CD4-positive, alpha-beta memory T cell (primary cell): ENCODE results near the gene MAP7. TPM values are rescaled to one million over a fixed set of nuclear protein-coding genes. Genes with fewer than 3 reads are reported as not detected.

Experiments
- CTCF ChIA-PET: fragments of 350-600 bp; sonication (Branson Sonifier 250); formaldehyde crosslinking; loops from one replicate; lab custom pipeline; 2021; ENCODE audit warnings: inconsistent platforms; ENCODE audit not compliant: partially characterized antibody; lab: Charles Lee
- POLR2A ChIA-PET: fragments of 350-600 bp; sonication (Branson Sonifier 250); formaldehyde crosslinking; loops from one replicate; lab custom pipeline; 2021; ENCODE audit not compliant: partially characterized antibody; lab: Charles Lee
- DNase-seq, 5 donors: peaks; one replicate each; pipeline versions ENCODE4 v3.0.0 to v3.0.0-alpha.2; 2020 to 2022; ENCODE audit warnings: mixed read lengths in 1 of 5
- H3K27ac ChIP-seq: one replicate; pipeline ENCODE4 v1.7.0; 2013; ENCODE audit warnings: low read depth, low read length
- H3K27me3 ChIP-seq: 2 replicates; pipeline ENCODE4 v1.7.0; 2013; ENCODE audit warnings: mild to moderate bottlenecking, low read length, moderate library complexity; ENCODE audit not compliant: insufficient read depth
- H3K36me3 ChIP-seq: 2 replicates; pipeline ENCODE4 v1.7.0; 2013; ENCODE audit warnings: mild to moderate bottlenecking, low read length, moderate library complexity; ENCODE audit not compliant: insufficient read depth
- H3K4me1 ChIP-seq: 2 replicates; pipeline ENCODE4 v1.7.0; 2013; ENCODE audit warnings: mild to moderate bottlenecking, low read length, moderate library complexity; ENCODE audit not compliant: insufficient read depth
- H3K4me3 ChIP-seq, 2 donors: one replicate each; pipeline ENCODE4 v1.7.0; 2013; ENCODE audit warnings: low read length in 2 of 2, mild to moderate bottlenecking in 1 of 2
- H3K9me3 ChIP-seq, 2 donors: one replicate each; pipeline ENCODE4 v1.7.0; 2013; ENCODE audit warnings: low read length in 2 of 2, control low read depth in 1 of 2; ENCODE audit not compliant: control insufficient read depth in 1 of 2
- H3K27ac Mint-ChIP-seq, 7 donors: one replicate each; pipeline ENCODE4 v1.8.0; 2020 to 2021; ENCODE audit warnings: mixed read lengths in 7 of 7, mild to moderate bottlenecking in 6 of 7, inconsistent platforms in 3 of 7, moderate library complexity in 3 of 7
- H3K27me3 Mint-ChIP-seq, 2 donors: one replicate each; pipeline ENCODE4 v1.8.0; 2020 to 2021; ENCODE audit warnings: mixed read lengths in 2 of 2
- H3K36me3 Mint-ChIP-seq, 2 donors: one replicate each; pipeline ENCODE4 v1.8.0; 2020 to 2021; ENCODE audit warnings: mixed read lengths in 2 of 2, inconsistent platforms in 1 of 2, mild to moderate bottlenecking in 1 of 2
- H3K4me1 Mint-ChIP-seq, 4 donors: one replicate each; pipeline ENCODE4 v1.8.0; 2020 to 2021; ENCODE audit warnings: mixed read lengths in 4 of 4, mild to moderate bottlenecking in 1 of 4
- H3K4me3 Mint-ChIP-seq, 8 donors: one replicate each; pipeline ENCODE4 v1.8.0; 2020 to 2021; ENCODE audit warnings: mixed read lengths in 8 of 8, mild to moderate bottlenecking in 7 of 8, moderate library complexity in 6 of 8, inconsistent platforms in 3 of 8
- H3K9me3 Mint-ChIP-seq, 8 donors: one replicate each; pipeline ENCODE4 v1.8.0; 2020 to 2021; ENCODE audit warnings: mixed read lengths in 8 of 8, mild to moderate bottlenecking in 5 of 8, inconsistent platforms in 3 of 8, moderate library complexity in 1 of 8
- intact Hi-C: fragments of 100-400 bp; cut with micrococcal nuclease; formaldehyde crosslinking; loops from one replicate; pipeline ENCODE4 v1.15.1; 2023
- polyA plus RNA-seq, 2 donors: library from polyadenylated mRNA; unstranded; fragments of 300-500 nt; fragmentation: Illumina TruSeq; gene quantifications; one replicate each; pipeline ENCODE4 v1.2.3, GENCODE V29; 2021
- total RNA-seq, 2 experiments: library from RNA; stranded (reverse); gene quantifications; one replicate each; pipeline ENCODE4 v1.2.3, GENCODE V29; 2021

The MAP7 gene
- total RNA-seq (under 1 TPM; 0.55 to 0.69 TPM), polyA plus RNA-seq (1 to 10 TPM in 1 of 2 donors, under 1 TPM in 1; 0.60 to 1.5 TPM)

- no peaks in the 10 kb centered on the region for H3K9me3 Mint-ChIP-seq
- POLR2A ChIA-PET = interaction anchor here (2.5 kb wide), 1 partner anchor 261 kb away, joined by 10 read pairs; the partner anchor contains the start of gene BCLAF1
- Histone ChIP-seq H3K36me3 (no peaks in the 10 kb centered on the region), H3K27me3 (peaks cover 14% of the 10 kb centered on the region), H3K4me1 (peaks cover 13% of the 10 kb centered on the region), H3K27ac (no peak within 1 kb of the TSS), H3K9me3 (no peaks in the 10 kb centered on the region), H3K4me3 (peak within 1 kb of the TSS in 1 of 2 donors; percentile 54)
- peak; percentile 56 to 75 (median 68) for DNase-seq
- CTCF ChIA-PET = interaction anchor here (0.7 to 5.6 kb wide), 6 partner anchors 9 to 331 kb away, joined by 3 to 56 read pairs (median 4); no protein-coding TSS in a partner anchor
- intact Hi-C loops = loop anchor here (2.0 to 10.0 kb wide), 2 partner anchors 1056 to 1100 kb away; partner anchors contain the start of gene AHI1
- peak within 1 kb of the TSS; percentile 65 to 81 (median 76) for H3K4me3 Mint-ChIP-seq
- H3K36me3 Mint-ChIP-seq = peaks cover 6% of the 10 kb centered on the region in 2 donors
- H3K4me1 Mint-ChIP-seq = peaks cover 1 to 14% (median 9%) of the 10 kb centered on the region in 4 donors
- H3K27me3 Mint-ChIP-seq = peaks cover 16 to 21% of the 10 kb centered on the region in 2 donors
- H3K27ac Mint-ChIP-seq = peak within 1 kb of the TSS in 6 of 7 donors; percentile 36 to 73 (median 52)
These were observed at the start of gene MAP7 for GRCh38 chr6:136550330-136551071. Gene MAP7, minus strand, starts transcription at chr6:136550422. Its CDS starts 14 bp downstream, at chr6:136550408.

GRCh38 chr6:136599329-136600011 lies 49.2 kb upstream of the MAP7 start:
- Histone ChIP-seq H3K4me1 (peaks cover 10% of the 10 kb centered on the region), H3K4me3 (no peak overlapping the region), H3K36me3 (peaks cover 14% of the 10 kb centered on the region), H3K27ac (no peak overlapping the region), H3K27me3 (no peaks in the 10 kb centered on the region), H3K9me3 (no peaks in the 10 kb centered on the region)
- no peak for DNase-seq
- peak overlapping the region in 1 of 7 donors; percentile 68 for H3K27ac Mint-ChIP-seq
- H3K27me3 Mint-ChIP-seq = no peaks in the 10 kb centered on the region
- no peaks in the 10 kb centered on the region for H3K9me3 Mint-ChIP-seq
- ChIA-PET CTCF (interaction anchor here (1.9 kb wide), 1 partner anchor 45 kb away, joined by 6 read pairs; no protein-coding TSS in a partner anchor), POLR2A (interaction anchor here (1.0 kb wide), 1 partner anchor 35 kb away, joined by 3 read pairs; no protein-coding TSS in a partner anchor)
- intact Hi-C loops = loop anchor here (10.0 kb wide), 1 partner anchor 325 kb away; the partner anchor contains the start of gene SLC35D3
- H3K4me1 Mint-ChIP-seq = peaks cover 14 to 20% (median 15%) of the 10 kb centered on the region in 4 donors
- peaks cover 49 to 50% of the 10 kb centered on the region in 2 donors for H3K36me3 Mint-ChIP-seq
- no peak overlapping the region for H3K4me3 Mint-ChIP-seq

- peaks cover 10% of the 10 kb centered on the region for H3K36me3 ChIP-seq
- no peaks in the 10 kb centered on the region for H3K27me3 Mint-ChIP-seq
- no peak overlapping the region for H3K4me3 Mint-ChIP-seq
- ChIA-PET POLR2A (no interaction called here), CTCF (interaction anchor here (1.7 kb wide), 1 partner anchor 9 kb away, joined by 7 read pairs; no protein-coding TSS in a partner anchor)
- no peaks in the 10 kb centered on the region for H3K9me3 ChIP-seq
- H3K27me3 ChIP-seq = no peaks in the 10 kb centered on the region
- H3K4me3 ChIP-seq = no peak overlapping the region
- intact Hi-C loops = no loop called here
- peak overlapping the region in 2 of 7 donors; percentile 36 to 75 for H3K27ac Mint-ChIP-seq
- H3K36me3 Mint-ChIP-seq = peaks cover 50 to 54% of the 10 kb centered on the region in 2 donors
- no peak overlapping the region for H3K27ac ChIP-seq
- H3K4me1 ChIP-seq = peaks cover 21% of the 10 kb centered on the region
- no peak for DNase-seq
- H3K9me3 Mint-ChIP-seq = no peaks in the 10 kb centered on the region
- H3K4me1 Mint-ChIP-seq = peaks cover 23 to 34% (median 27%) of the 10 kb centered on the region in 4 donors
These were observed 47.8 kb upstream of the MAP7 start for GRCh38 chr6:136598048-136598447.

- Histone ChIP-seq H3K27ac (peak overlapping the region; percentile 42), H3K27me3 (no peaks in the 10 kb centered on the region), H3K9me3 (no peaks in the 10 kb centered on the region), H3K4me1 (peaks cover 21% of the 10 kb centered on the region), H3K4me3 (no peak overlapping the region), H3K36me3 (peaks cover 33% of the 10 kb centered on the region)
- no peaks in the 10 kb centered on the region for H3K9me3 Mint-ChIP-seq
- CTCF ChIA-PET = interaction anchor here (1.1 kb wide), 1 partner anchor 198 kb away, joined by 5 read pairs; the partner anchor contains the start of gene MAP3K5
- POLR2A ChIA-PET = no interaction called here
- peak overlapping the region in 4 of 8 donors; percentile 6 to 79 (median 57) for H3K4me3 Mint-ChIP-seq
- H3K4me1 Mint-ChIP-seq = peaks cover 23 to 34% (median 27%) of the 10 kb centered on the region in 4 donors
- H3K36me3 Mint-ChIP-seq = peaks cover 63 to 73% of the 10 kb centered on the region in 2 donors
- no peak for DNase-seq
- intact Hi-C loops = no loop called here
- H3K27ac Mint-ChIP-seq = peak overlapping the region in 6 of 7 donors; percentile 1 to 86 (median 14)
- H3K27me3 Mint-ChIP-seq = no peaks in the 10 kb centered on the region
These were observed 44.4 kb upstream of the MAP7 start for GRCh38 chr6:136594671-136595070.

GRCh38 chr6:136593748-136594490 lies 43.7 kb upstream of the MAP7 start:
- no peaks in the 10 kb centered on the region for H3K27me3 Mint-ChIP-seq
- Histone ChIP-seq H3K4me1 (peaks cover 21% of the 10 kb centered on the region), H3K27me3 (no peaks in the 10 kb centered on the region), H3K27ac (peak overlapping the region; percentile 42), H3K36me3 (peaks cover 38% of the 10 kb centered on the region), H3K4me3 (no peak overlapping the region), H3K9me3 (no peaks in the 10 kb centered on the region)
- peaks cover 65 to 75% of the 10 kb centered on the region in 2 donors for H3K36me3 Mint-ChIP-seq
- CTCF ChIA-PET = interaction anchor here (0.9 to 1.5 kb wide), 3 partner anchors 12 to 199 kb away, joined by 3 to 9 read pairs (median 5); partner anchors contain the start of gene MAP3K5
- POLR2A ChIA-PET = interaction anchor here (0.6 to 1.2 kb wide), 2 partner anchors 198 to 236 kb away, joined by 6 to 10 read pairs; partner anchors contain the start of gene MAP3K5
- peak overlapping the region in 7 of 8 donors; percentile 34 to 79 (median 54) for H3K4me3 Mint-ChIP-seq
- peaks cover 23 to 34% (median 27%) of the 10 kb centered on the region in 4 donors for H3K4me1 Mint-ChIP-seq
- peak; percentile 33 to 69 (median 45) for DNase-seq
- peak overlapping the region; percentile 44 to 86 (median 82) for H3K27ac Mint-ChIP-seq
- H3K9me3 Mint-ChIP-seq = no peaks in the 10 kb centered on the region
- intact Hi-C loops = no loop called here

GRCh38 chr6:136592930-136593673 lies 42.9 kb upstream of the MAP7 start:
- intact Hi-C loops = no loop called here
- peak overlapping the region; percentile 42 for H3K27ac ChIP-seq
- ChIA-PET CTCF (interaction anchor here (1.1 to 1.5 kb wide), 2 partner anchors 51 to 199 kb away, joined by 5 to 9 read pairs; partner anchors contain the start of gene MAP3K5), POLR2A (interaction anchor here (0.6 to 1.2 kb wide), 2 partner anchors 199 to 237 kb away, joined by 6 to 10 read pairs; partner anchors contain the start of gene MAP3K5)
- no peak for DNase-seq
- peaks cover 42% of the 10 kb centered on the region for H3K36me3 ChIP-seq
- Mint-ChIP-seq H3K4me3 (no peak overlapping the region), H3K27me3 (no peaks in the 10 kb centered on the region), H3K4me1 (peaks cover 23 to 32% (median 26%) of the 10 kb centered on the region in 4 donors), H3K36me3 (peaks cover 70 to 77% of the 10 kb centered on the region in 2 donors), H3K27ac (peak overlapping the region; percentile 31 to 85 (median 76)), H3K9me3 (no peaks in the 10 kb centered on the region)
- H3K27me3 ChIP-seq = no peaks in the 10 kb centered on the region
- peaks cover 21% of the 10 kb centered on the region for H3K4me1 ChIP-seq
- H3K9me3 ChIP-seq = no peaks in the 10 kb centered on the region
- no peak overlapping the region for H3K4me3 ChIP-seq
